HEK293 (cell line): ENCODE measurements around the gene PEX16.
A peak's percentile ranks its signal among the peaks of the same experiment; 100 is the strongest.

Experiments used
- CTCF ChIA-PET: fragments of 350-600 bp; formaldehyde crosslinking; extraction: SDS; loops from one replicate; lab custom pipeline; 2021; ENCODE audit warnings: antibody characterized with exemption; lab: Yijun Ruan, JAX
- POLR2A ChIA-PET: fragments of 300-600 bp; formaldehyde crosslinking; extraction: SDS; loops from one replicate; lab custom pipeline; 2020; ENCODE audit warnings: antibody characterized with exemption, inconsistent platforms; lab: Yijun Ruan, JAX
- H3K27ac ChIP-seq: fragments of 200-500 bp; sonication (Bioruptor generic); 2 replicates; pipeline ENCODE4 v1.5.1; 2014; ENCODE audit warnings: low read depth, low read length, control low read depth, inconsistent platforms; ENCODE audit errors: extremely low read depth
- H3K36me3 ChIP-seq, 2 experiments: fragments of 200-500 bp in 1 of 2; sonication (Bioruptor generic) in 1 of 2; 1 replicate in 1 of 2; 2 replicates in 1 of 2; pipeline ENCODE4 v1.5.1; 2014 to 2017; ENCODE audit warnings: inconsistent platforms in 2 of 2, low read length in 2 of 2; ENCODE audit not compliant: control insufficient read depth in 2 of 2, insufficient read depth in 1 of 2
- H3K4me1 ChIP-seq: fragments of 200-500 bp; sonication (Bioruptor generic); 2 replicates; pipeline ENCODE4 v1.5.1; 2014; ENCODE audit warnings: mild to moderate bottlenecking, low read length, inconsistent platforms; ENCODE audit not compliant: control insufficient read depth, insufficient read depth
- H3K4me3 ChIP-seq: 2 replicates; pipeline ENCODE4 v1.5.1; 2011; ENCODE audit warnings: low read depth, mild to moderate bottlenecking, control low read depth, low read length, moderate library complexity
- H3K9me3 ChIP-seq: fragments of 200-500 bp; sonication (Bioruptor generic); 2 replicates; pipeline ENCODE4 v1.5.1; 2014; ENCODE audit warnings: low read depth, low read length, inconsistent platforms; ENCODE audit not compliant: control insufficient read depth, insufficient read depth
- GLI2 ChIP-seq: fragments of 450-650 bp; formaldehyde crosslinking; IDR thresholded peaks from 2 replicates; pipeline ENCODE4; 2017; ENCODE audit warnings: missing biosample characterization, missing genetic modification characterization, low read depth, borderline replicate concordance
- KLF8 ChIP-seq: fragments of 450-650 bp; formaldehyde crosslinking; IDR thresholded peaks from 2 replicates; pipeline ENCODE4 v1.5.1; 2016; ENCODE audit warnings: missing biosample characterization, missing genetic modification characterization
- OVOL3 ChIP-seq: fragments of 450-650 bp; formaldehyde crosslinking; IDR thresholded peaks from 2 replicates; pipeline ENCODE4 v1.5.1; 2016; ENCODE audit warnings: missing biosample characterization, missing genetic modification characterization
- SALL2 ChIP-seq: fragments of 450-650 bp; formaldehyde crosslinking; IDR thresholded peaks from 2 replicates; pipeline ENCODE4 v1.5.0; 2017; ENCODE audit warnings: missing biosample characterization, mild to moderate bottlenecking, missing genetic modification characterization, borderline replicate concordance
- SP2 ChIP-seq: fragments of 450-650 bp; formaldehyde crosslinking; IDR thresholded peaks from 2 replicates; pipeline ENCODE4 v1.5.1; 2016; ENCODE audit warnings: missing biosample characterization, missing genetic modification characterization
- SP7 ChIP-seq: fragments of 450-650 bp; formaldehyde crosslinking; IDR thresholded peaks from 2 replicates; pipeline ENCODE4 v1.5.1; 2016; ENCODE audit warnings: missing biosample characterization, missing genetic modification characterization
- WT1 ChIP-seq: fragments of 450-650 bp; formaldehyde crosslinking; IDR thresholded peaks from 2 replicates; pipeline ENCODE4 v1.5.1; 2016; ENCODE audit warnings: missing biosample characterization, missing genetic modification characterization
- ZBTB20 ChIP-seq: fragments of 450-650 bp; formaldehyde crosslinking; IDR thresholded peaks from 2 replicates; pipeline ENCODE4 v1.5.1; 2016; ENCODE audit warnings: missing biosample characterization, missing genetic modification characterization
- ZBTB26 ChIP-seq: fragments of 450-650 bp; formaldehyde crosslinking; optimal IDR thresholded peaks from 2 replicates; pipeline ENCODE3; 2016; ENCODE audit warnings: missing biosample characterization, mild to moderate bottlenecking, missing genetic modification characterization
- ZBTB8A ChIP-seq: fragments of 450-650 bp; formaldehyde crosslinking; IDR thresholded peaks from 2 replicates; pipeline ENCODE4 v1.5.1; 2016; ENCODE audit warnings: missing biosample characterization, missing genetic modification characterization
- ZIC2 ChIP-seq: fragments of 450-650 bp; formaldehyde crosslinking; IDR thresholded peaks from 2 replicates; pipeline ENCODE4 v1.5.1; 2016; ENCODE audit warnings: missing biosample characterization, missing genetic modification characterization
- ZNF140 ChIP-seq: fragments of 450-650 bp; formaldehyde crosslinking; IDR thresholded peaks from 2 replicates; pipeline ENCODE4 v1.5.1; 2016; ENCODE audit warnings: missing biosample characterization, missing genetic modification characterization
- ZNF175 ChIP-seq: fragments of 450-650 bp; formaldehyde crosslinking; IDR thresholded peaks from 2 replicates; pipeline ENCODE4 v1.5.1; 2016; ENCODE audit warnings: missing biosample characterization, missing genetic modification characterization
- ZNF2 ChIP-seq: fragments of 450-650 bp; formaldehyde crosslinking; IDR thresholded peaks from 2 replicates; pipeline ENCODE4 v1.5.1; 2016; ENCODE audit warnings: missing biosample characterization, missing genetic modification characterization
- ZNF23 ChIP-seq: fragments of 450-650 bp; formaldehyde crosslinking; IDR thresholded peaks from 2 replicates; pipeline ENCODE4 v1.5.1; 2016; ENCODE audit warnings: missing biosample characterization, missing genetic modification characterization, borderline replicate concordance
- ZNF239 ChIP-seq: fragments of 450-650 bp; formaldehyde crosslinking; IDR thresholded peaks from 2 replicates; pipeline ENCODE4 v1.5.1; 2016; ENCODE audit warnings: missing biosample characterization, missing genetic modification characterization
- ZNF24 ChIP-seq: fragments of 450-650 bp; formaldehyde crosslinking; IDR thresholded peaks from 2 replicates; pipeline ENCODE4 v1.5.1; 2016; ENCODE audit warnings: missing biosample characterization, missing genetic modification characterization
- ZNF274 ChIP-seq, 2 experiments: fragments of 200-500 bp in 1 of 2; fragments of 450-650 bp in 1 of 2; sonication (Bioruptor generic) in 1 of 2; formaldehyde crosslinking in 1 of 2; IDR thresholded peaks; 2 replicates each; pipeline versions ENCODE4 v1.5.1 to v1.6.1; 2014 to 2016; ENCODE audit warnings: borderline replicate concordance in 1 of 2, inconsistent platforms in 1 of 2, low read length in 1 of 2, missing biosample characterization in 1 of 2, missing genetic modification characterization in 1 of 2
- ZNF398 ChIP-seq: fragments of 450-650 bp; formaldehyde crosslinking; IDR thresholded peaks from 2 replicates; pipeline ENCODE4 v1.5.1; 2017; ENCODE audit warnings: missing biosample characterization, missing genetic modification characterization
- ZNF426 ChIP-seq: fragments of 450-650 bp; formaldehyde crosslinking; IDR thresholded peaks from 2 replicates; pipeline ENCODE4 v1.5.1; 2017; ENCODE audit warnings: missing biosample characterization, missing genetic modification characterization, mild to moderate bottlenecking, inconsistent platforms, moderate library complexity
- ZNF473 ChIP-seq: fragments of 450-650 bp; formaldehyde crosslinking; IDR thresholded peaks from 2 replicates; pipeline ENCODE4 v1.5.1; 2017; ENCODE audit warnings: missing biosample characterization, missing genetic modification characterization
- ZNF501 ChIP-seq: fragments of 450-650 bp; formaldehyde crosslinking; IDR thresholded peaks from 2 replicates; pipeline ENCODE4 v1.5.1; 2016; ENCODE audit warnings: missing biosample characterization, missing genetic modification characterization
- ZNF514 ChIP-seq: fragments of 450-650 bp; formaldehyde crosslinking; IDR thresholded peaks from 2 replicates; pipeline ENCODE4 v1.5.1; 2016; ENCODE audit warnings: missing biosample characterization, missing genetic modification characterization
- ZNF549 ChIP-seq: fragments of 450-650 bp; IDR thresholded peaks from 2 replicates; pipeline ENCODE4 v1.5.1; 2018; ENCODE audit warnings: missing biosample characterization, missing genetic modification characterization, mild to moderate bottlenecking, inconsistent platforms, moderate library complexity
- ZNF654 ChIP-seq: fragments of 450-650 bp; formaldehyde crosslinking; IDR thresholded peaks from 2 replicates; pipeline ENCODE4 v1.5.1; 2016; ENCODE audit warnings: low read depth, missing biosample characterization, missing genetic modification characterization
- ZNF785 ChIP-seq: fragments of 450-650 bp; formaldehyde crosslinking; IDR thresholded peaks from 2 replicates; pipeline ENCODE4 v1.5.1; 2016; ENCODE audit warnings: missing biosample characterization, missing genetic modification characterization
- ZSCAN30 ChIP-seq: fragments of 450-650 bp; IDR thresholded peaks from 2 replicates; pipeline ENCODE4 v1.5.1; 2018; ENCODE audit warnings: missing biosample characterization, mild to moderate bottlenecking, missing genetic modification characterization, moderate library complexity
- TF ChIP-seq, protein P1 (sequence below): fragments of 450-650 bp; formaldehyde crosslinking; IDR thresholded peaks from 2 replicates; pipeline ENCODE4 v1.5.1; 2017; ENCODE audit warnings: missing biosample characterization, missing genetic modification characterization

The PEX16 gene

DNA sequence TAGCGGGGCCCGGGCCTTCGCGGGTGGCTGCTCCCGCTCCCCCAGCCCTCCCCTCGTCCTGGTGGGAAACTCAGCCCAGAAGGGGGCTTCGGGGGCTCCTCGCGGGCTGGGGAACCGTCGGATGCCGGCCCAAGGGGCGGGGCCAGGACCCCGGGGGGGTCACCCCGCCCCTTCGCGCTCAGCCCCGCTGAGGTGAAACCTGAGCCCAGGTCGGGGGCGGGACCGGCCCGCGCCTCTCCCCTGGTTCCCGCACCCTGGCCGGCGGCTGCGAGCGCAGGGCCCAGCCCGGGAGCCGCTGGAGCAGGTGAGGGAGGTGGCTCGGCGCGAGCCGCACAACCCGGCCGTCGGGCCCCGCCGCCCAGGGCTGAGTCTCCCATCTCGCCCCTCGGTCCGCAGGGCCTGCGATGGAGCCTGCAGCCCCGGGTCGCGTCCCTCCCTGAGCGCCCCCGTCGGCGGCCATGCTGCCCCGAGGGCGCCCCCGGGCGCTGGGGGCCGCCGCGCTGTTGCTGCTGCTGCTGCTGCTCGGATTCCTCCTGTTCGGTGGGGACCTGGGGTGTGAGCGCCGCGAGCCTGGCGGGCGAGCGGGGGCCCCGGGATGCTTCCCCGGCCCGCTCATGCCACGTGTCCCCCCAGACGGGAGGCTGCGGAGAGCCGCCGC, 4.9 kb upstream of the PEX16 start, which contains the start of gene LARGE2 (continued):
- TF ChIP-seq, protein P1, sequence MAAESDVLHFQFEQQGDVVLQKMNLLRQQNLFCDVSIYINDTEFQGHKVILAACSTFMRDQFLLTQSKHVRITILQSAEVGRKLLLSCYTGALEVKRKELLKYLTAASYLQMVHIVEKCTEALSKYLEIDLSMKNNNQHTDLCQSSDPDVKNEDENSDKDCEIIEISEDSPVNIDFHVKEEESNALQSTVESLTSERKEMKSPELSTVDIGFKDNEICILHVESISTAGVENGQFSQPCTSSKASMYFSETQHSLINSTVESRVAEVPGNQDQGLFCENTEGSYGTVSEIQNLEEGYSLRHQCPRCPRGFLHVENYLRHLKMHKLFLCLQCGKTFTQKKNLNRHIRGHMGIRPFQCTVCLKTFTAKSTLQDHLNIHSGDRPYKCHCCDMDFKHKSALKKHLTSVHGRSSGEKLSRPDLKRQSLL: peak; percentile 41; the same call in 1 of the 2 replicates
- TF ChIP-seq ZNF501 (tag by site-specific recombination) (no peak), SALL2 (tag by site-specific recombination) (no peak), ZNF473 (tag by site-specific recombination) (no peak), SP2 (tag by site-specific recombination) (peak; percentile 40; the same call in 1 of the 2 replicates), ZNF785 (tag by site-specific recombination) (no peak), ZNF2 (tag by site-specific recombination) (no peak), ZBTB26 (peak; percentile 43), ZNF140 (no peak), ZNF514 (tag by site-specific recombination) (no peak), ZSCAN30 (peak; percentile 21; the same call in 1 of the 2 replicates), ZNF175 (tag by site-specific recombination) (no peak), ZNF274 (IDR thresholded peaks at IDR 0.05; ENCODE audit: low read length) (no peak), ZNF274 (tag by site-specific recombination; IDR thresholded peaks at IDR 0.05; ENCODE audit: borderline replicate concordance) (no peak), ZBTB8A (peak; percentile 55), ZNF549 (tag by site-specific recombination) (no peak), ZNF426 (tag by site-specific recombination) (no peak), ZNF398 (tag by site-specific recombination) (no peak)

DNA sequence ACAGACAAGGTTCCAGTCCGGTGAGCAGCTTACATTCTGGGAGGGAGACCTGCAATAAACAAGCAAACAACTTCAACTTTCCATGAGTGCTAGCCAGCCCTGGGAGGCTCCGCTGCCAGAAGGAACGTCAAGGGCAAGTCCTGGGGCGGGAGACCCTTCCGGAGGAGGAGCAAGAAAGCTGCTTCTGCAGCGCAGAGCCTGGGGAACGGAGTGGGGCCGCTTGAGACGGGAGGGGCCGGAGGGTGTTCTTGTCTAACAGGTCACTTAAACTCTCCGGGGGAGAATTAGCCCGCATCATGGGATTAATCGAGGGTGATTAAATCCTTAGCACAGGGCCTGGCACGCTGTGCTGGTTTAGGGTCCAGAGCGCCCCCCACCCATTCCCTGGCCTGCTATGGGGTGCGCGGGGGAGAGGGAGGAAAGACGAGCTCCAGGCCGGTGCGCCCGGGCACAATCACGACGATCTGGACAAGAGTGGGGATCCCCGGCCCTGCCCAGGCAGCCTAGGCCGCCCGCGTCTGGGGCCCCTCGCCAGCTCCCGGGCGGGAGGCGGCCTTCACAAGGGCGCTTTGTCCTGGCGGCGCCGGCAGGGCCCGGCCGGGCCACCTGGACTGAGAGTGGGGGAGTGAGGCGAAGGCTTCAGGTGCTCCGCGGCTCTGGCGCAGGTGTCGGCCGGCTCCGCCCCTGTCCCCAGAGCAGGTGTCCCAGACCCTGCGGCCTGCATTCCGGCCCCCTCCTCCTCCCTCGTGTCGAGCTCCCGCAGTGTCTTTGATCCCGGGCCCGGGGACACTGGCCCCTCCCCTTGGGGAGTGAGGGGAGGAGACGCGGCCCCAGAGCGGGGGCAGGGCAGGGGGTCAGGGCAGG, 4.1 kb upstream of the PEX16 start:
- Histone ChIP-seq H3K4me3 (peak overlapping the region; percentile 34), H3K4me1 (no peaks in the 10 kb centered on the region; the same call in 1 of the 2 replicates), H3K27ac (no peak overlapping the region), H3K36me3 (no peaks in the 10 kb centered on the region), H3K9me3 (no peaks in the 10 kb centered on the region)
- no peak for TF ChIP-seq GLI2 (tag by site-specific recombination)
- no peak for TF ChIP-seq OVOL3 (tag by site-specific recombination)
- TF ChIP-seq ZNF2 (tag by site-specific recombination): no peak
- TF ChIP-seq SP2 (tag by site-specific recombination): no peak
- TF ChIP-seq WT1 (tag by site-specific recombination): peak; percentile 67; the same call in 1 of the 2 replicates
- no peak for TF ChIP-seq ZNF23 (tag by site-specific recombination)
- TF ChIP-seq ZBTB20: peak; percentile 36; the same call in 1 of the 2 replicates
- 0 out of 2 replicates have a peak, but pooled peaks have one; percentile 30 for TF ChIP-seq KLF8 (tag by site-specific recombination)
- 0 out of 2 replicates have a peak, but pooled peaks have one; percentile 33 for TF ChIP-seq SP7
- TF ChIP-seq ZNF239 (tag by site-specific recombination): no peak
- peak; percentile 47 for TF ChIP-seq ZIC2 (tag by site-specific recombination)
- no peak for TF ChIP-seq ZNF24
- TF ChIP-seq ZNF654 (tag by site-specific recombination): no peak
- ChIA-PET POLR2A (no interaction called here), CTCF (interaction anchor here (0.7 kb wide), 1 partner anchor 1305 kb away, joined by 3 read pairs; no protein-coding TSS in a partner anchor)
